ENCODE data around the gene ATXN7L3B. TPM values are rescaled to one million over a fixed set of nuclear protein-coding genes. Genes with fewer than 3 reads are reported as not detected.
A peak's percentile ranks its signal among the peaks of the same experiment; 100 is the strongest.

The ATXN7L3B gene
- total and polyA plus RNA-seq, 8 donors: 26.1 to 62.5 (median 55.8) TPM

- ATAC-seq: no peak
- Histone ChIP-seq H3K9me3 (no peaks in the 10 kb centered on the region), H3K27ac (no peak overlapping the region), H3K36me3 (peaks cover 0 to 1% of the 10 kb centered on the region in 2 donors), H3K4me3 (no peak overlapping the region), H3K4me1 (peaks cover 21 to 29% of the 10 kb centered on the region in 2 donors), H3K27me3 (peaks cover 0 to 5% of the 10 kb centered on the region in 2 donors)
- no peak for DNase-seq
- no peak for TF ChIP-seq CTCF (IDR thresholded peaks at IDR 0.05)
- intact Hi-C loops (cut with DNase I): no loop called here
These were observed 2.1 kb upstream of the ATXN7L3B start for GRCh38 chr12:74535536-74535935.

GRCh38 chr12:74537126-74537706 is 419 bp upstream of the ATXN7L3B start:
- DNase-seq (peak in 1 of 4 donors; percentile 49), ATAC-seq (peak; percentile 59)
- intact Hi-C loops (cut with DNase I): no loop called here
- H3K27me3 ChIP-seq: no peaks in the 10 kb centered on the region
- peak; percentile 63 to 76 for TF ChIP-seq CTCF (IDR thresholded peaks at IDR 0.05)
- peak overlapping the region; percentile 88 to 95 for H3K27ac ChIP-seq
- peaks cover 25 to 46% of the 10 kb centered on the region in 2 donors for H3K4me1 ChIP-seq
- H3K4me3 ChIP-seq: peak overlapping the region; percentile 49 to 72
- peaks cover 0 to 11% of the 10 kb centered on the region in 2 donors for H3K36me3 ChIP-seq
- H3K9me3 ChIP-seq: no peaks in the 10 kb centered on the region

GRCh38 chr12:74538491-74539258 is 1.0 kb downstream of the ATXN7L3B start:
- ATAC-seq: peak; percentile 27
- Histone ChIP-seq H3K36me3 (peaks cover 0 to 14% of the 10 kb centered on the region in 2 donors), H3K27ac (peak overlapping the region; percentile 88 to 95), H3K27me3 (no peaks in the 10 kb centered on the region), H3K4me3 (peak overlapping the region; percentile 49 to 72), H3K9me3 (no peaks in the 10 kb centered on the region), H3K4me1 (peaks cover 25 to 48% of the 10 kb centered on the region in 2 donors)
- intact Hi-C loops (cut with DNase I): no loop called here
- no peak for TF ChIP-seq CTCF (IDR thresholded peaks at IDR 0.05)
- peak in 2 of 4 donors; percentile 2 to 13 for DNase-seq

GRCh38 chr12:74539261-74539660 is 1.6 kb downstream of the ATXN7L3B start:
- no peaks in the 10 kb centered on the region for H3K27me3 ChIP-seq
- peak overlapping the region; percentile 49 to 72 for H3K4me3 ChIP-seq
- no peak for TF ChIP-seq CTCF (IDR thresholded peaks at IDR 0.05)
- peak overlapping the region in 1 of 2 donors; percentile 95 for H3K27ac ChIP-seq
- H3K9me3 ChIP-seq: no peaks in the 10 kb centered on the region
- intact Hi-C loops (cut with DNase I): no loop called here
- DNase-seq (no peak), ATAC-seq (no peak)
- H3K4me1 ChIP-seq: peaks cover 25 to 48% of the 10 kb centered on the region in 2 donors
- peaks cover 0 to 14% of the 10 kb centered on the region in 2 donors for H3K36me3 ChIP-seq

Data from left lung (tissue), 10 donors.